ENCODE results near the gene CDC42BPG. TPM values are rescaled to one million over a fixed set of nuclear protein-coding genes. Genes with fewer than 3 reads are reported as not detected.

The CDC42BPG gene
- total RNA-seq, 1 experiment from 2014 or later: 4.1 TPM

DNA sequence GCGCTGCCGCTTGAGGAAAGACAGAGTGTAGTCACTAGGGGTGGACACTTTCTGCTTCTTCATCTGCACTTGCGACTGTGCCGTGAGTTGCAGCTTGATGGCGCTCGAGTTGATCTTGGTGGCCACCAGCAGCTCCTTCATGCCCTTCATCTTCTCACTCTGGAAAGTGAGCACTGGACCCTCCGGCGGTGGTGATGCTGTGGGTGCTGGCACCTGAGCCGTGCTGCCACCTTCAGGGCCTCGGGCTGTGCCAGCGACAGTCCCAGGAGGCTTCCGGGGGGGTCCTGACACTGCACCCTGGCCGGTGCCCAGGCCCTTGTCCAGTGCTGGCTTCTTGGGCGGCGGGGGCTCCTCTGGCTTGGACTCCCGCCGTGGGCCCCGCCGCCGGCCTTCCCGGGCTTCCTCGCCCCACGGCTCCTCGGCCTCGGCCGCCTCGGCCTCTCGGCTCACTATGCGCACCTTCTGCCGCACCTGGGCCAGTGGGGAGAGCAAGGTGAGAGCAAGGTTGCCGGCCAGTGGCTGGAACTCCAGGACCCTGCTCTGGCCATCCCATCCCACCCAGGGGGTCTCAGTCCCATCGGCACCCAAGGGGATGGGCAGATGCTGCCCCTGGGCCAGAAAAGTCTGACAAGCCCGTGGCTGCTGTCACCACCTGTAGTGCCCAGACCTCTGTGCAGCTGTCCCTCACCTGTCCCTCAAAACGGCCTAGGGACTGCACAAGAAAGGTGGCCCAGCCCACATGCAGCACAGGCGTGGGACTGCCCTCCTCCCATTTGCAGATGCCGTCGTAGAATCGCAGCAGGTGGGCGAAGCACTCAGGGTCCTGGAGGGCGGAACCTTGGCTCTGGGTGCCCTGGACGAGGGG is 39.9 kb downstream of the CDC42BPG start:
- no TSS peak for BruUV-seq (replicated peaks)
- ChIA-PET CTCF (no interaction called here), POLR2A (interaction anchor here (0.8 kb wide), 1 partner anchor 30 kb away, joined by 3 read pairs; no protein-coding TSS in a partner anchor)
- H3K36me3 ChIP-seq (ENCODE audit: control insufficient read depth, insufficient read depth, low read length): no peaks in the 10 kb centered on the region; the same call in 1 of the 2 replicates
- H3K27me3 ChIP-seq (ENCODE audit: control insufficient read depth, insufficient read depth, low read length): no peaks in the 10 kb centered on the region
- no peak for TF ChIP-seq POLR2AphosphoS5 (IDR thresholded peaks at IDR 0.05; ENCODE audit: low read depth, low read length)
- peaks cover 23% of the 10 kb centered on the region for H3K4me1 ChIP-seq (ENCODE audit: control insufficient read depth, insufficient read depth, low read length)
- H3K9me3 ChIP-seq (ENCODE audit: control insufficient read depth, insufficient read depth, low read depth, low read length): no peaks in the 10 kb centered on the region
- DNase-seq (ENCODE audit: low read depth, low spot score) (no peak), ATAC-seq (no peak)
- H3K27ac ChIP-seq (ENCODE audit: low read length): peak overlapping the region; percentile 74
- in situ Hi-C loops (cut with HindIII; ENCODE audit: low pct_unique_long_range_greater_than_20kb, low sequenced_read_pairs): no loop called here
- peak overlapping the region in 1 of 2 experiments; percentile 86; a peak in 2 of 4 replicates for H3K4me3 ChIP-seq (ENCODE audit: low read depth in 2 of 2, low read length in 2 of 2)
- intact Hi-C loops (cut with micrococcal nuclease; ENCODE audit: unreplicated experiment): no loop called here

DNA sequence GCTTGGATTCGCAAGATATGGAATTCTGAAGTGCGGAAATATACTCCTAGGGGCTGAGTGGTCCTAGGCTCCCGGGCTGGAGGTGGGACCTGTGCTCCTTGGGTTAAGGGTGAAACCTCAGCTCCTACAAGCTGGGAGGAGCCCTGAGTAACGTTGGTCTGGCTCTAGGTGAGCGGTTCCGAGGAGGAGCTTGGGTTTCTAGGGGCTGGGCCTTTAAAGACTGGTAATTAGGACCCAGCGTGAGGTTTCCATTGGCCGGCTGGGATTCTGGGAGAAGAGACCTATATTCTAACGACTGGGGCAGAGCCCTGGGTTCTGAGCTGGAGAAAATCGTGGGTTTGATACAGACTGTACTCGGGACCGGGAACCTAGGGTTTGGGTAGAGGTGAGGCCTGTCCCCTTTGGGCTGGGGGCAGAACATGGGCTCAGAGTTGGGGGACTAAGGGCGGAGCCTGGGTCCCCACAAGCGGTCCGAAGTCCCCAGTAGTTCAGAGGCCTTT is 40.6 kb downstream of the CDC42BPG start:
- in situ Hi-C loops (cut with HindIII; ENCODE audit: low pct_unique_long_range_greater_than_20kb, low sequenced_read_pairs): no loop called here
- Histone ChIP-seq H3K27ac (ENCODE audit: low read length) (peak overlapping the region; percentile 74), H3K36me3 (ENCODE audit: control insufficient read depth, insufficient read depth, low read length) (no peaks in the 10 kb centered on the region; the same call in 1 of the 2 replicates), H3K27me3 (ENCODE audit: control insufficient read depth, insufficient read depth, low read length) (no peaks in the 10 kb centered on the region), H3K4me3 (ENCODE audit: low read depth in 2 of 2, low read length in 2 of 2) (peak overlapping the region; percentile 75 to 86), H3K4me1 (ENCODE audit: control insufficient read depth, insufficient read depth, low read length) (peaks cover 18% of the 10 kb centered on the region), H3K9me3 (ENCODE audit: control insufficient read depth, insufficient read depth, low read depth, low read length) (no peaks in the 10 kb centered on the region)
- POLR2A ChIA-PET: interaction anchor here (0.8 kb wide), 1 partner anchor 31 kb away, joined by 3 read pairs; no protein-coding TSS in a partner anchor
- BruUV-seq (replicated peaks): TSS peak; percentile 94
- TF ChIP-seq TCF7L2 (IDR thresholded peaks at IDR 0.05; ENCODE audit: low read depth, low read length) (0 out of 2 replicates have a peak, but pooled peaks have one; percentile 17), SIN3A (IDR thresholded peaks at IDR 0.05; ENCODE audit: borderline replicate concordance, insufficient read depth, low read depth, low read length) (no peak)
- DNase-seq (ENCODE audit: low read depth, low spot score) (no peak), ATAC-seq (peak; percentile 59)
- CTCF ChIA-PET: interaction anchor here (0.7 kb wide), 1 partner anchor 74 kb away, joined by 5 read pairs; the partner anchor contains the start of gene EHD1
- intact Hi-C loops (cut with micrococcal nuclease; ENCODE audit: unreplicated experiment): no loop called here

GRCh38 chr11:64803158-64803845 is 41.2 kb downstream of the CDC42BPG start, which contains the start of gene MAP4K2:
Gene MAP4K2, minus strand, starts transcription at chr11:64803214. Its CDS starts 65 bp downstream, at chr11:64803149.
- no TSS peak for BruUV-seq (replicated peaks)
- Histone ChIP-seq H3K27me3 (ENCODE audit: control insufficient read depth, insufficient read depth, low read length) (no peaks in the 10 kb centered on the region), H3K4me3 (ENCODE audit: low read depth in 2 of 2, low read length in 2 of 2) (peak within 1 kb of the TSS; percentile 75 to 86), H3K9me3 (ENCODE audit: control insufficient read depth, insufficient read depth, low read depth, low read length) (no peaks in the 10 kb centered on the region), H3K36me3 (ENCODE audit: control insufficient read depth, insufficient read depth, low read length) (no peaks in the 10 kb centered on the region; the same call in 1 of the 2 replicates), H3K27ac (ENCODE audit: low read length) (peak within 1 kb of the TSS; percentile 81), H3K4me1 (ENCODE audit: control insufficient read depth, insufficient read depth, low read length) (peaks cover 18% of the 10 kb centered on the region)
- in situ Hi-C loops (cut with HindIII; ENCODE audit: low pct_unique_long_range_greater_than_20kb, low sequenced_read_pairs): no loop called here
- ChIA-PET CTCF (interaction anchor here (0.7 kb wide), 1 partner anchor 75 kb away, joined by 5 read pairs; the partner anchor contains the start of gene EHD1), POLR2A (interaction anchor here (0.8 kb wide), 1 partner anchor 31 kb away, joined by 3 read pairs; no protein-coding TSS in a partner anchor)
- intact Hi-C loops (cut with micrococcal nuclease; ENCODE audit: unreplicated experiment): no loop called here
- ATAC-seq (peak; percentile 92), DNase-seq (ENCODE audit: low read depth, low spot score) (peak; percentile 70)
- peak; percentile 68 for TF ChIP-seq POLR2AphosphoS5 (IDR thresholded peaks at IDR 0.05; ENCODE audit: low read depth, low read length)
- peak; percentile 66; the same call in 1 of the 2 replicates for TF ChIP-seq TCF7L2 (IDR thresholded peaks at IDR 0.05; ENCODE audit: low read depth, low read length)
- TF ChIP-seq REST (IDR thresholded peaks at IDR 0.05; ENCODE audit: insufficient read depth in 1 of 2, low read depth in 2 of 2, low read length in 1 of 2): no peak
- 0 out of 2 replicates have a peak, but pooled peaks have one; percentile 11 for TF ChIP-seq SIN3A (IDR thresholded peaks at IDR 0.05; ENCODE audit: borderline replicate concordance, insufficient read depth, low read depth, low read length)
- TF ChIP-seq, protein P1, sequence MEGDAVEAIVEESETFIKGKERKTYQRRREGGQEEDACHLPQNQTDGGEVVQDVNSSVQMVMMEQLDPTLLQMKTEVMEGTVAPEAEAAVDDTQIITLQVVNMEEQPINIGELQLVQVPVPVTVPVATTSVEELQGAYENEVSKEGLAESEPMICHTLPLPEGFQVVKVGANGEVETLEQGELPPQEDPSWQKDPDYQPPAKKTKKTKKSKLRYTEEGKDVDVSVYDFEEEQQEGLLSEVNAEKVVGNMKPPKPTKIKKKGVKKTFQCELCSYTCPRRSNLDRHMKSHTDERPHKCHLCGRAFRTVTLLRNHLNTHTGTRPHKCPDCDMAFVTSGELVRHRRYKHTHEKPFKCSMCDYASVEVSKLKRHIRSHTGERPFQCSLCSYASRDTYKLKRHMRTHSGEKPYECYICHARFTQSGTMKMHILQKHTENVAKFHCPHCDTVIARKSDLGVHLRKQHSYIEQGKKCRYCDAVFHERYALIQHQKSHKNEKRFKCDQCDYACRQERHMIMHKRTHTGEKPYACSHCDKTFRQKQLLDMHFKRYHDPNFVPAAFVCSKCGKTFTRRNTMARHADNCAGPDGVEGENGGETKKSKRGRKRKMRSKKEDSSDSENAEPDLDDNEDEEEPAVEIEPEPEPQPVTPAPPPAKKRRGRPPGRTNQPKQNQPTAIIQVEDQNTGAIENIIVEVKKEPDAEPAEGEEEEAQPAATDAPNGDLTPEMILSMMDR (IDR thresholded peaks at IDR 0.05): no peak; the same call in 1 of the 2 replicates
